Neutrophil (primary cell): ENCODE measurements around the gene GRK3.

ENCODE experiments used
- H3K27ac ChIP-seq: fragments of 200-600 bp; sonication (generic); 2 replicates; pipeline ENCODE4 v1.5.1; 2016; ENCODE audit warnings: mild to moderate bottlenecking, moderate library complexity
- H3K27me3 ChIP-seq: fragments of 200-600 bp; sonication (generic); 2 replicates; pipeline ENCODE4 v1.6.0; 2016; ENCODE audit warnings: mild to moderate bottlenecking
- H3K36me3 ChIP-seq: fragments of 200-600 bp; sonication (generic); 2 replicates; pipeline ENCODE4 v1.5.1; 2017
- H3K4me1 ChIP-seq, 2 experiments: fragments of 200-600 bp in 1 of 2; sonication (generic) in 1 of 2; 1 replicate in 1 of 2; 2 replicates in 1 of 2; pipeline versions ENCODE4 v1.5.1 to v1.6.1; 2013 to 2016; ENCODE audit warnings: low read depth in 1 of 2, low read length in 1 of 2, mild to moderate bottlenecking in 1 of 2, moderate library complexity in 1 of 2; ENCODE audit not compliant: control insufficient read depth in 1 of 2, insufficient read depth in 1 of 2
- H3K4me3 ChIP-seq, 2 experiments: fragments of 200-600 bp in 1 of 2; sonication (generic) in 1 of 2; 1 replicate in 1 of 2; 2 replicates in 1 of 2; pipeline ENCODE4 v1.5.1; 2013 to 2016; ENCODE audit warnings: low read depth in 1 of 2, low read length in 1 of 2, mild to moderate bottlenecking in 1 of 2, moderate library complexity in 1 of 2
- H3K9me3 ChIP-seq: fragments of 200-600 bp; sonication (generic); 2 replicates; pipeline ENCODE4 v1.5.1; 2016
- TF ChIP-seq, protein P1 (sequence below): fragments of 200-600 bp; sonication (generic); IDR thresholded peaks from 2 replicates; pipeline ENCODE4 v1.5.1; 2016; ENCODE audit warnings: antibody characterized with exemption

The GRK3 gene

DNA sequence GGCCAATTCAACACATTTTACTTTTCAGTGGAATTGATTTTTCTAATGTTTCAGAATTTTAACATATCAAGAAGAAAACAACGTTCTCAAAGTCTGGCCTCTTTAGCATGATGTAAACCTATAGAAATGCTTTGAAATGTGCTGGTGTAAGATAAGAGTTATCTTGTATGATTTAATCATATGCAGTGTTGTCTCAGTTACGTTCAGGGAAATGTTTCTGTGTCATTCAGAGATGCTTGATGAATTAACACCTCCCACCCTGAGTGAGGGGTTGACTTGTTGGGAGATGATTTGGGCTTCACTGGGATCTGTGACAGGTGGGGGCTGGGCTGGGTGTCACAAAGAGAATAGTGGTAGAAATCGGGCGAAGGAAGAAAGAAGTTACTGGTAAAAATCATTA is 161.8 kb downstream of the GRK3 start:
- TF ChIP-seq, protein P1, sequence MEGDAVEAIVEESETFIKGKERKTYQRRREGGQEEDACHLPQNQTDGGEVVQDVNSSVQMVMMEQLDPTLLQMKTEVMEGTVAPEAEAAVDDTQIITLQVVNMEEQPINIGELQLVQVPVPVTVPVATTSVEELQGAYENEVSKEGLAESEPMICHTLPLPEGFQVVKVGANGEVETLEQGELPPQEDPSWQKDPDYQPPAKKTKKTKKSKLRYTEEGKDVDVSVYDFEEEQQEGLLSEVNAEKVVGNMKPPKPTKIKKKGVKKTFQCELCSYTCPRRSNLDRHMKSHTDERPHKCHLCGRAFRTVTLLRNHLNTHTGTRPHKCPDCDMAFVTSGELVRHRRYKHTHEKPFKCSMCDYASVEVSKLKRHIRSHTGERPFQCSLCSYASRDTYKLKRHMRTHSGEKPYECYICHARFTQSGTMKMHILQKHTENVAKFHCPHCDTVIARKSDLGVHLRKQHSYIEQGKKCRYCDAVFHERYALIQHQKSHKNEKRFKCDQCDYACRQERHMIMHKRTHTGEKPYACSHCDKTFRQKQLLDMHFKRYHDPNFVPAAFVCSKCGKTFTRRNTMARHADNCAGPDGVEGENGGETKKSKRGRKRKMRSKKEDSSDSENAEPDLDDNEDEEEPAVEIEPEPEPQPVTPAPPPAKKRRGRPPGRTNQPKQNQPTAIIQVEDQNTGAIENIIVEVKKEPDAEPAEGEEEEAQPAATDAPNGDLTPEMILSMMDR: no peak
- Histone ChIP-seq H3K27ac (no peak overlapping the region), H3K27me3 (no peaks in the 10 kb centered on the region), H3K4me1 (no peaks in the 10 kb centered on the region), H3K9me3 (no peaks in the 10 kb centered on the region), H3K36me3 (peaks cover 14% of the 10 kb centered on the region), H3K4me3 (no peak overlapping the region)

DNA sequence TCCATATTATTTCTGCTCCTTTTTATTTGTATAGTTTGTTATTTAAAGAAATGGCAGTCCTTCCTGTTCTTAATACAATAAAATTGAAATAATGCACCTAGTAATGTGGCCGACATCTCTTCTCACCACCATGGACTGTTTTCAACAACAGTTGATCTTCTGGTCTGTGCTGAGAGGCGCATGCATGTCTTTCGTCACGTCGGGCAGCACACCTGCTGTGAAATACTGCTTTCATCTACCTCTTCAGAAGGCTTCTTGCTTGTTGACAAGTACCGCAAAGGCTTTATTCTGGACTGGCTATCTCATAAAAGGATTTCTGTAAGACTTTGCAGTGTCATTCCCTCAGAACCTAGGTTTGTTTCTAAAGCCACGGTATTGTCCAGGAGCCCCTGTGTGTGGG is 163.6 kb downstream of the GRK3 start:
- Histone ChIP-seq H3K27ac (no peak overlapping the region), H3K9me3 (no peaks in the 10 kb centered on the region), H3K4me3 (no peak overlapping the region), H3K4me1 (no peaks in the 10 kb centered on the region), H3K27me3 (no peaks in the 10 kb centered on the region), H3K36me3 (peaks cover 4% of the 10 kb centered on the region)
- TF ChIP-seq, protein P1: no peak

DNA sequence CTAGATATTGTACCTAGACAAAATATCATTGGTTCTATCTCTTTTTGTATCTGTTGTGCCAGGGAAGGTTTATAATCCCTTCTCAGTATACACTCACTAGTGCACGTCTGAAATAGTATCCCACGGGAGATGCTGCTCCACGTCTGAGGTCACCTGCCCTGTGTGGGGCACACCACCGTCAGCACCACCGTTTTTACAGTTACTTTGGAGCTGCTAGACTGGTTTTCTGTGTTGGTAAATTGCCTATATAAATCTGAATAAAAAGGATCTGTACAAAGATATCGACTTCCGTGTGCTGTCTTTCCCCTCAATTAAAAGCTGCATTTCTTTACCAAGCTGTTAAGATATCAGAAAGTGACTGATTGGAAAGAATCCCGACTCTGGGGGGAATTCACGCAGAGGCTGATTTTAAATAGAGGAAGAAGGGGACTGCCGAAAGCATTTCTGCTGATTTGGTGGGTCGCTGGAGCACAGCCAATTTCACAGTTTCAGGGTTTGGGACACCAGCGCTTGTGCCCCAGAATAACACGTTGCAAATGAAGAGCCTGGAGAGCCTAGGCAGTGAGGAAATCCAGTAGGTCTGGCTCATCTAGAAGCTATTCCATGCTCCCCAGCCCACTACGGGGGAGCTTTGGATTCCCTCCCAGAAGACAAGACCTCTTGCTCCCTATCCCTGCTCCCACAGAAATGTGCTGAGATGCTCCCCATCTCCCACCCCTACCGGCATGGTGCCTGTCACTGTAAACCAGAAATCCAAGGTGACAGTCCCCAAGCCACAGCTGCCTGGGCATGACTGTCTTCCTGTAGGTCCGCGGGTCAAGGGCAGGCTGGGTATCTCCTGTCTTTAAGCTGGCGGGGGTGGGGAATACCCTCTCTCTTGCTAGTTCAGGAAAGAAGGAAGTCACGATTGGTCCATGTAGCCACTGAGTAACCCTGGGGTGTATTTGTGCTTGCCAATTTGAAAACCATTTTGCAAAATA is 164.8 kb downstream of the GRK3 start:
- TF ChIP-seq, protein P1: no peak
- Histone ChIP-seq H3K4me3 (no peak overlapping the region), H3K27ac (no peak overlapping the region), H3K36me3 (no peaks in the 10 kb centered on the region), H3K27me3 (no peaks in the 10 kb centered on the region), H3K4me1 (no peaks in the 10 kb centered on the region), H3K9me3 (no peaks in the 10 kb centered on the region)

DNA sequence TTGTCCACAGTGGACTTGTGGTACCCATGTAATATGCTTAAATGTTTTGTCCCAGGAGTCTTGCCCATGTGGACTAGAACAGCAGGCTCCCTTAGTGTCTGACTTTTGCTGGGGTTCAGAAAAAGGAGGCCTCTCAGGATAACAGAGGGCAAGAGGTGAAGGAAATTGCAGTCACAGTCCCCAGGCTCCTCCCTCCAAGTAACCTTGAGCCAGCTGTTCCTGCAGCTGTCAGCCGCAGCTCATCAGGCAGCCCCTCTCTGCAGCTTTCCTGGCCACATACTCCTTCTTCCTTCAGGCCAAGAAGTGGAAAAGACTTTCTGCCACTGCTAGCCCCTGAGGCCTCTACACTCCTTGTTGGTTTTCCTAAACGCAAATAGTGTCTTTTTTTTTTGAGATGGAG is 171.2 kb downstream of the GRK3 start:
- Histone ChIP-seq H3K4me3 (no peak overlapping the region), H3K9me3 (no peaks in the 10 kb centered on the region), H3K36me3 (no peaks in the 10 kb centered on the region), H3K27ac (no peak overlapping the region), H3K4me1 (no peaks in the 10 kb centered on the region), H3K27me3 (peaks cover 7% of the 10 kb centered on the region)
- TF ChIP-seq, protein P1: no peak

DNA sequence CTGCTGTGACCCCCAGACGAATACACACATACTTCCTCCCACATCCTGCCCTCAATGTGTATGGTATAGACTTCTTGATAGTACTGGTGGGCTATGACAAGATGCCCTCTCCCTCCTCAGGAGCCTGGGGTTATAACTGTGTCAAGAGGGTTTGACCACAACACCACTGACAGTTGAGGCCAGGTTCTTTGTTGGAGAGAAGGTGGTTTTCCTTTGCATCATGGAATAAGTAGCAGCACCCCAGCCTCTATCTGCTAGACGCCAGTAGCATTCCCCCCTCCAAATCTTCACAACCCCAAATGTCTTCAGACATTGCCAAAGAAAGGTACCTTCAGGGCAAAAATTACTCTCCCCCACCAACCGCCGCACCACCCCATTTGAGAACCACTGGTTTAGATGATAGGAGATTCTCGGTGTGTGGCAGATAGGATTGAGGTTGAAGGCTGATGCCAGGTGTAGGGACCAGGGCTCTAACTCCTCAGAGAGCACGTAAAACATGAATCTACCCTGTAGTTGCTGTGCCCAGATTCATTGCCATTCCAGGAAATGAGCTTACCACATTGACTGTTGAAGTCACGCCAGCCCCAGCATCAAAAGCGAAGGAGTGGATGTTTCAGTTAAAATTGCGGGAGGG is 172.0 kb downstream of the GRK3 start:
- Histone ChIP-seq H3K36me3 (no peaks in the 10 kb centered on the region), H3K4me1 (no peaks in the 10 kb centered on the region), H3K4me3 (no peak overlapping the region), H3K27me3 (peaks cover 7% of the 10 kb centered on the region), H3K9me3 (no peaks in the 10 kb centered on the region), H3K27ac (no peak overlapping the region)
- TF ChIP-seq, protein P1: no peak
